GM19328 (cell line): ENCODE results near the gene CEP104.

ENCODE experiments used
- ATAC-seq: cut with Tn5 transposase; IDR thresholded peaks from one replicate; pipeline ENCODE4 v1.9.1; 2021; ENCODE audit warnings: mild to moderate bottlenecking, moderate library complexity; ENCODE audit not compliant: unreplicated experiment

Gene CEP104

GRCh38 chr1:3869751-3870301 is 12.8 kb upstream of the CEP104 start:
- ATAC-seq = no peak

- ATAC-seq = no peak
Measured at GRCh38 chr1:3868464-3869006, 11.5 kb upstream of the CEP104 start.

GRCh38 chr1:3865606-3866160 is 8.7 kb upstream of the CEP104 start:
- ATAC-seq = no peak

GRCh38 chr1:3864884-3865283 is 7.9 kb upstream of the CEP104 start:
- no peak for ATAC-seq

- no peak for ATAC-seq
Measured at GRCh38 chr1:3863231-3863935, 6.4 kb upstream of the CEP104 start.

GRCh38 chr1:3858231-3858981 is 1.4 kb upstream of the CEP104 start:
- ATAC-seq = no peak

GRCh38 chr1:3857791-3858129 is 749 bp upstream of the CEP104 start:
- no peak for ATAC-seq

- ATAC-seq = no peak
Measured at GRCh38 chr1:3852711-3853485, 4.1 kb downstream of the CEP104 start.

GRCh38 chr1:3852091-3852490 is 4.9 kb downstream of the CEP104 start:
- no peak for ATAC-seq

GRCh38 chr1:3851292-3851691 is 5.7 kb downstream of the CEP104 start:
- no peak for ATAC-seq

- no peak for ATAC-seq
Measured at GRCh38 chr1:3850857-3851256, 6.2 kb downstream of the CEP104 start.

GRCh38 chr1:3847081-3847480 is 9.9 kb downstream of the CEP104 start:
- no peak for ATAC-seq

- no peak for ATAC-seq
Measured at GRCh38 chr1:3846541-3846940, 10.5 kb downstream of the CEP104 start.

- ATAC-seq = no peak
Measured at GRCh38 chr1:3842912-3843311, 14.1 kb downstream of the CEP104 start.

GRCh38 chr1:3841491-3841890 is 15.5 kb downstream of the CEP104 start:
- no peak for ATAC-seq

GRCh38 chr1:3838788-3839187 is 18.2 kb downstream of the CEP104 start:
- ATAC-seq = no peak

- ATAC-seq = no peak
Measured at GRCh38 chr1:3837685-3838084, 19.3 kb downstream of the CEP104 start.

- no peak for ATAC-seq
Measured at GRCh38 chr1:3837200-3837599, 19.8 kb downstream of the CEP104 start.

GRCh38 chr1:3836421-3836820 is 20.6 kb downstream of the CEP104 start:
- no peak for ATAC-seq

GRCh38 chr1:3834701-3835100 is 22.3 kb downstream of the CEP104 start:
- ATAC-seq = no peak

GRCh38 chr1:3831689-3832088 is 25.3 kb downstream of the CEP104 start:
- no peak for ATAC-seq
